Transverse colon (tissue), 4 donors: ENCODE data around the gene MEX3B. TPM values are rescaled to one million over a fixed set of nuclear protein-coding genes. Genes with fewer than 3 reads are reported as not detected.

Experiments used
- DNase-seq: peaks from one replicate; pipeline ENCODE4 v3.0.0-alpha.2; 2019
- H3K27ac ChIP-seq, 4 donors: fragments of 200-600 bp; sonication (generic); 2 replicates each; pipeline ENCODE4 v1.5.1; 2016 to 2018; ENCODE audit warnings: inconsistent platforms in 4 of 4
- H3K27me3 ChIP-seq: fragments of 200-600 bp; sonication (generic); 2 replicates; pipeline ENCODE4 v1.5.1; 2017; ENCODE audit warnings: inconsistent platforms
- H3K36me3 ChIP-seq, 4 donors: fragments of 200-600 bp; sonication (generic); 2 replicates each; pipeline ENCODE4 v1.5.1; 2017 to 2019; ENCODE audit warnings: inconsistent platforms in 4 of 4
- H3K4me1 ChIP-seq, 4 donors: fragments of 200-600 bp; sonication (generic); 2 replicates each; pipeline ENCODE4 v1.5.1; 2017 to 2020; ENCODE audit warnings: inconsistent platforms in 4 of 4
- H3K4me3 ChIP-seq, 4 donors: fragments of 200-600 bp; sonication (generic); 1 replicate in 1 of 4; 2 replicates in 3 of 4; pipeline versions ENCODE4 v1.5.1 to v1.6.1; 2017 to 2019; ENCODE audit warnings: inconsistent platforms in 4 of 4
- H3K9me3 ChIP-seq, 2 donors: fragments of 200-600 bp; sonication (generic); 2 replicates each; pipeline ENCODE4 v1.5.1; 2017 to 2019; ENCODE audit warnings: inconsistent platforms in 2 of 2
- CTCF ChIP-seq, 5 experiments: fragments of 200-600 bp in 3 of 5; fragments of 450-650 bp in 2 of 5; sonication (generic) in 3 of 5; IDR thresholded peaks; 1 replicate in 2 of 5; 2 replicates in 3 of 5; pipeline ENCODE4 v1.5.1; 2016 to 2017; ENCODE audit warnings: antibody characterized with exemption in 5 of 5, inconsistent platforms in 3 of 5, mild to moderate bottlenecking in 2 of 5, moderate library complexity in 1 of 5
- EP300 ChIP-seq: sonication (generic); formaldehyde crosslinking; IDR thresholded peaks from one replicate; pipeline ENCODE4 v1.6.1; 2017; ENCODE audit warnings: antibody characterized with exemption, low read depth
- POLR2A ChIP-seq: fragments of 450-650 bp; IDR thresholded peaks from one replicate; pipeline ENCODE4 v1.6.1; 2016; ENCODE audit warnings: antibody characterized with exemption, mild to moderate bottlenecking, moderate library complexity
- POLR2AphosphoS5 ChIP-seq, 3 donors: sonication (generic); formaldehyde crosslinking; IDR thresholded peaks; one replicate each; pipeline ENCODE4 v1.6.1; 2016; ENCODE audit warnings: antibody characterized with exemption in 3 of 3
- WGBS, 2 donors: methylation state at CpG; one replicate each; pipeline ENCODE4 v1.1.5; 2018; ENCODE audit warnings: low coverage in 1 of 2; 5-methylcytosine and 5-hydroxymethylcytosine counted together
- in situ Hi-C, 4 donors: fragments of 200-750 bp; cut with MboI; loops; one replicate each; pipeline versions ENCODE4 v1.15.0 to v1.15.1; 2017; ENCODE audit warnings: low sequenced_read_pairs in 3 of 4, low pct_ligation_motif_present in 1 of 4, low pct_unique_long_range_greater_than_20kb in 1 of 4
- intact Hi-C: fragments of 100-400 bp; cut with DNase I; formaldehyde crosslinking; loops from one replicate; pipeline ENCODE4 v1.15.1; 2023; ENCODE audit warnings: low total_unique reads
- total RNA-seq, 4 donors: library from RNA; depleted of rRNA; stranded (reverse); fragments of >200 nt; gene quantifications; one replicate each; pipeline ENCODE4 v1.1.0, GENCODE V29; 2016

MEX3B gene
- 10 to 100 TPM in 1 of 4 donors, 1 to 10 TPM in 1, under 1 TPM in 1, not detected in 1; 0.68 to 14.9 (median 1.7) TPM for total RNA-seq

- Histone ChIP-seq H3K4me1 (peaks cover 7 to 25% (median 21%) of the 10 kb centered on the region in 4 donors), H3K27me3 (peaks cover 37% of the 10 kb centered on the region), H3K9me3 (no peaks in the 10 kb centered on the region), H3K27ac (peak within 1 kb of the TSS; percentile 91 to 97 (median 94)), H3K36me3 (no peaks in the 10 kb centered on the region), H3K4me3 (peak within 1 kb of the TSS; percentile 69 to 90 (median 78))
- TF ChIP-seq POLR2A, result peak; percentile 28
- no peak for TF ChIP-seq EP300
- TF ChIP-seq POLR2AphosphoS5 (IDR thresholded peaks at IDR 0.05), result peak; percentile 48 to 69 (median 54)
- no peak for TF ChIP-seq CTCF (IDR thresholded peaks at IDR 0.05)
- 0% methylated on average over 34 of the region's 68 CpGs; no CpG with 5 or more reads in 1 of the 2 donors for WGBS, 2 donors
- peak; percentile 92 for DNase-seq
- in situ Hi-C loops (no loop called here), intact Hi-C loops (no loop called here)
Measured at GRCh38 chr15:82045892-82046665, at the start of gene MEX3B. Gene MEX3B, minus strand, starts transcription at chr15:82046018. Its CDS starts 313 bp downstream, at chr15:82045705.

GRCh38 chr15:82093774-82094211 lies 48.0 kb upstream of the MEX3B start:
- in situ Hi-C loops (no loop called here), intact Hi-C loops (no loop called here)
- H3K27me3 ChIP-seq, result no peaks in the 10 kb centered on the region
- H3K27ac ChIP-seq, result no peak overlapping the region
- H3K4me3 ChIP-seq, result no peak overlapping the region
- 87 to 88% methylated on average over 11 to 13 of the region's 13 CpGs for WGBS, 2 donors
- H3K4me1 ChIP-seq, result no peaks in the 10 kb centered on the region
- no peaks in the 10 kb centered on the region for H3K9me3 ChIP-seq
- H3K36me3 ChIP-seq, result no peaks in the 10 kb centered on the region
- no peak for TF ChIP-seq POLR2A
- no peak for TF ChIP-seq POLR2AphosphoS5 (IDR thresholded peaks at IDR 0.05)
- no peak for TF ChIP-seq EP300
- no peak for DNase-seq

- DNase-seq, result no peak
- H3K4me1 ChIP-seq, result no peaks in the 10 kb centered on the region
- H3K9me3 ChIP-seq, result no peaks in the 10 kb centered on the region
- intact Hi-C loops, result no loop called here
- in situ Hi-C loops, result no loop called here
- WGBS, 2 donors, result 85 to 94% methylated on average over 3 to 5 of the region's 5 CpGs
- no peak overlapping the region for H3K27ac ChIP-seq
- no peaks in the 10 kb centered on the region for H3K36me3 ChIP-seq
- TF ChIP-seq POLR2A, result no peak
- no peak for TF ChIP-seq CTCF (IDR thresholded peaks at IDR 0.05)
- no peaks in the 10 kb centered on the region for H3K27me3 ChIP-seq
- H3K4me3 ChIP-seq, result no peak overlapping the region
Measured at GRCh38 chr15:82093325-82093724, 47.5 kb upstream of the MEX3B start.

GRCh38 chr15:82091636-82092140 lies 45.9 kb upstream of the MEX3B start:
- TF ChIP-seq EP300 (no peak), CTCF (IDR thresholded peaks at IDR 0.05) (no peak), POLR2AphosphoS5 (IDR thresholded peaks at IDR 0.05) (no peak), POLR2A (no peak)
- 75 to 78% methylated on average over 2 to 3 of the region's 3 CpGs for WGBS, 2 donors
- Histone ChIP-seq H3K36me3 (no peaks in the 10 kb centered on the region), H3K27ac (no peak overlapping the region), H3K4me1 (no peaks in the 10 kb centered on the region), H3K9me3 (no peaks in the 10 kb centered on the region), H3K27me3 (no peaks in the 10 kb centered on the region), H3K4me3 (no peak overlapping the region)
- no peak for DNase-seq
- intact Hi-C loops (no loop called here), in situ Hi-C loops (no loop called here)
